Activated CD8-positive, alpha-beta memory T cell treated with anti-CD3 and anti-CD28 coated beads for 24 hours (primary cell): ENCODE data around the gene OSBP2.
"Not testable (repeated sequence)": the region's sequence is repeated elsewhere in the genome, so short reads cannot be mapped to it uniquely, and the experiment has no call there.

Experiments used
- DNase-seq: peaks from one replicate; pipeline ENCODE4 v3.0.0-alpha.2; 2020

The OSBP2 gene

DNA sequence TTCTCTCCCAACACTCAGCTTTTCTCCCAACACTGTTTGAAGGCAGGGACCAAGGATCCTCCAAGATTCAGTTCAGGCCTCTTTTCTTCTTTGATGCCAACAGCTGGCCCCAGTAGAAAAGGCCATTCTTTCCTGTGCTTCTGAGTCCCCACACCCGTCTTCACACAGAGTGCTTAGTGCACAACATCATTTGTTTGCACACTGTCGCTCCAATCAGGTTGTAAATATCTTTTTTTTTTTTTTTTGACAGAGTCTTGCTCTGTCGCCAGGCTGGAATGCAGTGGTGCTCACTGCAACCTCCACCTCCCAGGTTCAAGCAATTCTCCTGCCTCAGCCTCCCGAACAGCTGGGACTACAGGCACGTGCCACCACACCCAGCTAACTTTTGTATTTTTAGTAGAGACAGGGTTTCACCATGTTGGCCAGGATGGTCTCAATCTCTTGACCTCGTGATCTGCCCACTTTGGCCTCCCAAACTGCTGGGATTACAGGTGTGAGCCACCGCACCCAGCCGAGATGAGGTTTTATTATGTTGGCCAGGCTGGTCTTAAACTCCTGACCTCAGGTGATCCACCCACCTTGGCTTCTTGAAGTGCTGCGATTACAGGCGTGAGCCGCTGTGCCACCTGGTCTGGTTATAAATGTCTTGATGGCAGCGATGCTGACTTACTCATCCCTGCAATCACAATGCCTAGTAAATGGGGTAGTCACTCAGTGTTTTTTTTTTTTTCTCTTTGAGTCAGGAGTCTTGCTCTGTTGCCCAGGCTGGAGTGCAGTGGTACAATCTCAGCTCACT lies 14.6 kb upstream of the OSBP2 start:
- DNase-seq, result not testable (repeated sequence)

DNA sequence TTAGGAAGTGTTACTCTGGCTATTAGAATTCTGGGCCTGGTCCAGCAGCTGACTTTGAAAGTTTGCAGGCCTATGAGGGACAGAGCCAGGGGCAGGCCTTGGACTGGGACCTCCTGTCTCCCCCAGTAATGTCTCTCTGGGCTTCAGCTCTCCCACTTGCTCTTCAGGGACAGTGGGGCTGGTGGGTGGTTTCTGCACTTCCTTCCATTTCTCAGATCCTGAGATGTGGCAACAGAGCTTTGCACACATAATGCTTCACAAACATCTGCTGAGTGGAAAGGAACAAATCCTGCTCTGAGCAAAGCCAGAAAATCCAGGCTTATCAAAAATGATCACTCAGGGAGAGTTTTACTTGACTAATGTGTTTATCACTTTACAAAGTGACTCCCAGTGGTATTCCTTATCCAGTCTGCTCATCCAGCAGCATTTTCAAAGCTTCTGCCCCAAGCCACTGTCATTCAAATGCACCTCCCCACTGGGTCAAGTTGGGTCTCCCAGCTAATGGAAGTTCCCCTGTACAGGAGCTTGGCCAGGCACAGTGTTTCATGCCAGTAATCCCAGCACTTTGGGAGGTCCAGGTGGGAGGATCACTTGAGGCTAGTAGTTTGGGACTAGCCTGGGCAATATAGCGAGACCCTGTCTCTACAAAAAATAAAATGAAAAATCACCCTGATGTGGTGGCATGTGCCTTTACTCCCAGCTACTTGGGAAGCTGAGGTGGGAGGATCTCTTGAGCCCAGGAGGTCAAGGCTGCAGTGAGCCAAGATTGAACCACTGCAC lies 13.5 kb upstream of the OSBP2 start:
- DNase-seq, result no peak

DNA sequence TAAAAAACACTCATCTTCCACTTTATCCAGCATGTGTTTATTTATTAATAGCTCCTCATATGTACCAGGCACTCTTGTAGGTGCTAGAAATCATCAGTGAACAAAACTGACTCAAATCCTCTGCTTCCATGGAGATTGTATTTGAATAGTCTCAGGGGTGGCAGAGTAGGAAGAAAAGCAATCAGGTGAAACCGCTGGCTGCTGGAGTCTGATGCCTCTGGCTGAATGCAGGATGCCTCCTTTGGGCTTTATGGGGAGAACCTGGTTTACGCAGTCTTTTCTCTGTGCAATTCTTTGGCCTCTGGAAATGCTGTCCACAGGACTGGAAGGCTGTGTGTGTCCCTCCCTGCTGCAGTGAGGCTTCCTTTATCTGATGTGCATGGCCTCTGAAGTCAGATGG lies 12.8 kb upstream of the OSBP2 start:
- no peak for DNase-seq

DNA sequence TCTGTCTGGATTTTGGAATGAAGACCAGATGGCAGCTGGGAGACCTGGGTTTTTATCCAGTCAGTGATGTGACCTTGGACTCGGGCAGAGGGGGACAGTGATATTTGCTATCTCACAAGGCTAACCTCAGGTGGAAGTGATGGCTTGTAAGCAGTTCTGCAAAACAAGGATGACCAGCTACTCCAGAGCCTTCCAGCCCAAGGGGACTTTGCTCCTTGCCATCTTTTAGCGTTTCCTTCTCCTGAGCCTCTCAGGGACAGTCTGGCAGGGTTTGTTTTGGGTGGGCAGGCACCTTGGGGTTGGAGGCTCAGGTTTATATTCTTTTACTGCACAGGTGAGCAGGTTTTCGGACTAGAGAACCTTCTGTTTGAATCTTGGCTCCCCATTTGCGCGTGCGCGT lies 9.5 kb upstream of the OSBP2 start:
- DNase-seq, result no peak

DNA sequence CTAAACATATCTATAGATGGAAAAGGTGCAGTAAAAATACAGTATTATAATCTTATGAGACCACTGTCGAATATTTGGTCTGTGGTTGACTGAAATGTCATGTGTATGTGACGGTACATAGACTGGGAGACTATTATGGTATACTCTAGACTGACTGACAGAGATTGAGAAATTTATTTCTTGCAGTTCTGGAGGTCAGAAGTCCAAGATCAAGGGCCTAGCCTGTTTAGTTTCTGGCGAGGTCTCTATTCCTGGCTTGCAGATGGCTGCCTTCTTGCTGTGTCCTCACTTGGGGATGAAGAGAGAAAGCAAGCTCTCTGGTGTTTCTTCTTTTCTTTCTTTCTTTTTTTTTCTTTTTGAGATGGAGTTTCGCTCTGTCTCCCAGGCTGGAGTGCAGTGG lies 7.3 kb upstream of the OSBP2 start:
- no peak for DNase-seq

DNA sequence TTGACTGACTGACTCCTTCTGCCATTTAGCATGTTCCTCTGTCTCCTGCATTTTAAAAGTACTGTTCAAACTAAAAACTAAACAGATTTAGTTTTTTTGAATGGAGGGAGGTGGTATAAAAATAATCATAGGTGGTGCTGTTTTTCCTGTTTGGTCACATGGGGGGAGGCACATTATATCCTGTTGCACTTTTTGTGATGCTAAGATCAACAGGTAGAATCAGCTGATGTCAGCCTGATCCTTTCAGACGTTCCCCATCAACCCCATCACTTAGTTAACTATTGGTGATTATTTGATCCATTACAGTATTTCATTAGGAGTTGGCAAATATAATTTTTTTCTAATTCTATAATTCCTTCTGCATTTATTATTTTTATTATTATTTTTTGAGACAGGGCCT lies 5.1 kb upstream of the OSBP2 start:
- no peak for DNase-seq

DNA sequence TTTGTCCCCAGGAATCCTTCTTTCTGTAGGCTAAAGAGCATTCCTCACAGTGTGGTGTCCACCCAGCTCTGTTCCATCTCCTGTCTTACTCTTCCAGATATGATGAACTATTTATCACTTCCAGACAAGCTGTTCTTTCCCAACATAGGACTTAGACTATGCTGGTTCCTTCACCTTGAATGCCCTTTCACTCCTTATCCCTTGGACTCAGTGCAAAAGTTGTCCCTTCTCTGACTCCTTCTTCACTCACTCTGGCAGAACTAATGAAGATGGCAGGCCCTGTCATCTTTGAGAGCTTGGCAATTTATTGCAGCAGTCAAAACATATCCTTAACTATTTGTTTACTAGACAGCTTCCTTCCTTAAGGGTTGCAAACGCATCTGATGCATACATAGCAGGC lies 3.5 kb upstream of the OSBP2 start:
- DNase-seq, result no peak

DNA sequence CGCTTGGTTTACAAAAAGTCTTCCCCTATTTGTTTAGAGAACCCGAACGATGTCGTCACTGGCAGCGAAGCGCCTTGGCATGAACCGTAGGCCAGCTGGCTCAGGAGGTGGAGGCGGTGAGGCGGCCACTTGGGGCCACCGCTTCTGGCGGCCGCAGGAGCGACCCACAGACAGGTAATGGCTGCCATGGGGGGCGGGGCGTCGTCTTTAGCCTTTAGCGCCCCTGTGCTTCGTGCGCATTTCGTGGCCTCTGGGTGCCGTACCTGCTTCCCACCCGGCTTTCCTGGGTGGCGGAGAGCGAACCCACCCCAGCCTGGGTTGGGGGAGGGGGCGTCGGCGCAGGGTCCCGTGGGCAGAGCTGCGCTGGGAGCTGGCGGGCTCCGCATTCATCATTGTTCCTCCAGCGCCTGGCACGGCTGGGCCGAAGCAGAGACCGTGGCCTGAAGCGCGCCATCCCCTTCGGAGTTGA lies 469 bp upstream of the OSBP2 start:
- peak; percentile 83 for DNase-seq

DNA sequence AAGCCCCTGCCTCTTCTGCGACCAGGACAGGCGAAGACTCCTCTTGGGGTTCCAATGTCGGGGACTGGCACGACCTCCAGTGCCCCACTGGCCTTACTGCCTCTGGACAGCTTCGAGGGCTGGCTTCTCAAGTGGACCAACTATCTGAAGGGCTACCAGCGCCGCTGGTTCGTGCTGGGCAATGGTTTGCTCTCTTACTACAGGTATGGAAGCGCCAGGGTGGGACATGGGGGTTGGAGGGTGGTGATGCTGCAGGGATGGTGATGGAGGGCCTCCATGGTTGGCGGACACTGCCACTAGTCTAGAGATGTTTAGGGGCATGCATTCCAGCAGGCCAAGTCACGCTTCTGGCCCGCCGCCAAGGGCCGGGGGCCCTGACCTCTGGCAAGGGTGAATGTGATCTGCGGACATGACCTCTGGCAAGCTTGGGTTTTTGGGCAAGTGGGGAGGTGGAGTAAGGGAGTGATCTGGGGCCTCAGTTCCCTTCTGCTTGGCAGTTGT lies 727 bp downstream of the OSBP2 start:
- no peak for DNase-seq

DNA sequence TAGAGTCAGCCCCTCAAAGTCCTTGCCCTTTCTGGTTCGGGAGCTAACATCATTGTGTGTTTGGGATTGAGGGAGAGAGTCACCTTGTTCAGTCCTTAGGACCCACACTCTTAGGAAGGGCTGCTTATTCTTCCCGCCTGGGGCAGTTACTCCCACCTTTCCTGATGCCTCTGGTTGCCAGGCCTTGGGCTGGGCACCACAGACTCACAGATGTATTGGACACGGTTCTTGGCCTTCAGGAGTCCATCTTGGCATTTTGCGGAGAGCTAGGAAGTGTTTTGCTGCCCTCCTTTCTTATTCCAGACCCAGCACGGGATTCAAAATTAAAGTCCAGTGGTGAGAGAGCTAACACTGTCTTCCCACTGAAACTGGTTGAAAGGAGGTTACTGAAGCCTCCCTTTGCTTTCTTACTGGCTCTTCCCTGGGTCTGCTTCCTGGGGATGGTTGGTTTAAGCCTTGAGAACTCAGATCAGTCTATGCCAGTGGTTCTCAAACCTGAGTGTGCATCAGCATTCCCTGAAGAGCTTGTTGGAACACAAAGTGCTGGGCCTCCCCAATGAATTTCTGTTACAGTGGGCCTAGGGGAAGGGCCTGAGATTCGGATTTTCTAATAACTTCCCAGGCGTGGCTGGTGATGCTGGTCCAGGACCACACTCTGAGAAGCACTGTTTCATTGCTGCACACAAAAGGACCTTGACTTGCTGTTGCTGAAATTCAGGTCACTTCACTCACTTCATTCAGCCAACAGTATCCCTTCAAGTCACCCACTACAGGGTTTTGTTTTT lies 1.4 kb downstream of the OSBP2 start:
- no peak for DNase-seq

DNA sequence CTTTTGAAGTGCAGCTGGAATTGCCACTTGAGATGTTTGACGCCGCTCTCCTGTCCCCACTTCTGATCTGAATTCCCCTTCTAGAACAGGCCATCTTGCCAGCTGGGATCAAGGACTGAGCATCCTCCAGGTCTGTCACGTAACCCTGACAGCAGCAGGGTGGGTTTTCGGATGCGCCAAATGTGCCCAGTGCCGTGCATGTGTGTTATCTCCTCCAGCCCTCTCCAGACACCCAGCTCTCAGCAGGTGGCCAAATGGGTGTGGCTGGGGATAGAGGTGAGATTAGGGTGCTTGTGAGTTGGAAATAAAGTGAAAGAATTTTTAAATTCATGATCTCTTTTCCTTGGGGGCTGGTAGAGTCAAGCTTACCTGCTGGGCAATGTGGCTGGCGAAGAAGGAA lies 3.3 kb downstream of the OSBP2 start:
- DNase-seq, result no peak

DNA sequence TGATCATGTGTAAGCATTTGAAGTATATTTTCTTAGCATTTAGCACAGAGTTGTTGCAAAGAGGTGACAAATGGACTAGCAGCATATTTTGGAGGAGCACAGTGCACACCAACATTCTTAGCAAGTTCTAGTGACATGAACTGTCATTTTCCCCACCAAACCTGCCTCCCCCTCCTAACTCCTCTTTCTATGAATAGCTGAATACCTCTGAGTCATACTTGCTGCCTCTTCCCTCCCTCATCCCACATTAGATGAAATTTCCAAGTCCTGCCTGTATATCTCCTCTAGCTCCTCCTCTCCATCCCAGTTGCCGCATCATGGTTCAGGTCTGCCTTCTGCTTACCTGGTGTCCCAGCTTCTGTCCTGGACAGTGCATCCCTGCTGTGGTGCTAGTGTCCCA lies 7.2 kb downstream of the OSBP2 start:
- no peak for DNase-seq

DNA sequence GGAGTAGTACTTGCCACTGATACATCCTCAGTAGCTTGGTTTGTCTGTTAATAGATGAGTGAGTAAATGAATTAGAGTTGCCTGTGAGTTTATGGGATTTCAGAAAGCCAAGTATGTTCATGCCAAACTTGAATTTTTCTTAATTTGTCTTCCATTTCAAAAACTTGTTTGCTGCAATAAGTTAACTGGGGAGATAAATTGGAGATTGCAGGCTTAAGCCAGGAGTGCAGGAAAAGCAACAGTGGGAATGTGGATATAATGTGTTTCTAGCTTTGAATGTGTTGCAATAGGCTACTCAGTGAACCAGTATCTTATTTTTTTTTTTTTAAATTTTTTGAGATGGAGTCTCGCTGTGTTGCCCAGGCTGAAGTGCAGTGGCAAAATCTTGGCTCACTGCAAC lies 8.2 kb downstream of the OSBP2 start:
- DNase-seq, result no peak

DNA sequence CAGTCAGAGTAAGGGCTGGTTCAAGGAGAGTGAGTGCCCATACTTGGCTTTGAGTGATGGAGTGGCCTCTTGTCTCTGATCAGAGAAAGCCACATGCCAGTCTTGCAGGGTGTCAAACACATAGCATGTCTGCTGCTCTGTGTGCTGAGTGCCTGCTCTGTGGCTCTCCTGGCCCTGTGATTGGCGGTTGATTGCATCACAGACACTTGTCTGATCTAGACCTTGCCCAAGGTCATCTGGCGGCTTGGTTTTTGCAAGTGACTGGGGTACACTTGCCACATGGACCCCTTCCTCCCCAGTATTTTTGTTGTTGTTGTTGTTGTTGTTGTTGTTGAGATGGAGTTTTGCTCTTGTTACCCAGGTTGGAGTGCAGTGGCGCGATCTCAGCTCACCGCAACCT lies 10.3 kb downstream of the OSBP2 start:
- no peak for DNase-seq

DNA sequence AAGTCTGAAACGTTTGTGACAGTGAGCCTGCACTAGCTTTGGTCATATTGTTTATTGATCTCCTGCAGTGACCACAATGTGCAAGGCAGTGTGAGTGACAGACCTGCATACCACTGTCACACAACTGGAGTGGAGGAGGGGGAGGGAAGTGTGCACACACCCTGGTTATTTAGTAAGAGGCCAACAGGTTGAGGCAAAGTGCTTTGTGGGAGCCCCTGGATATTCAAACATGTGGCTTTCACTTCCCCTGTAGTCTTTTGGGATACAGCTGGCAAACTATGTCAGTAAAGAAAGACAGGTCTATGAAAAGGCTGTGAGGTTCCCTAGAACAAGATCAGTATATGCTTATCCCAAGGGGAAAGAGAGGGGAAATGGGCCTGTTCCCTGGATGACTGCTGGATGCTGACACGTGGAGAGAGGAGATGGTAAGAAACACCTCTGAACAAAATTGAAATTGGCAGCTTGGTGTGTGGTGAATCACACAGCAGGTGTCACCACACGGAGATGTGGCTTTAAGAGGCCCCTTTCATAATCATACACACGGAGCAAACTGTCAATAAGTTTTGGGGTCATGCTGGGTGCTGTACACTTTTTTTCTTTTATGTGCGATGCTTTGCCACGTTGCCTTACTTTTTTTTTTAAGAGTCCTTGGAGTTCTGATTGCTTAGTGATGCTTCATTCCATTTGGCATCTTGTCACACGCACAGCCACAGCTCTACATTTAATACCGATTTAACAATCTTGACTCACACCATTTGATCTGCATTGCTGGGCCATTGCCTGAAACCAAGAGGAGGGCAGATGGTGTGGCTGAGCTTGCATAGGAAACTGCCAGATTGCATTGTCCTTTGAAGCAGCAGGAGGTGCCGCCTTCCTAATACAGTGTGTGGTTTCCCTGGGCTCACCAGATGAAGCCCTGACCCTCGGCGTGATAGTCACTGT lies 11.3 kb downstream of the OSBP2 start:
- DNase-seq, result no peak

DNA sequence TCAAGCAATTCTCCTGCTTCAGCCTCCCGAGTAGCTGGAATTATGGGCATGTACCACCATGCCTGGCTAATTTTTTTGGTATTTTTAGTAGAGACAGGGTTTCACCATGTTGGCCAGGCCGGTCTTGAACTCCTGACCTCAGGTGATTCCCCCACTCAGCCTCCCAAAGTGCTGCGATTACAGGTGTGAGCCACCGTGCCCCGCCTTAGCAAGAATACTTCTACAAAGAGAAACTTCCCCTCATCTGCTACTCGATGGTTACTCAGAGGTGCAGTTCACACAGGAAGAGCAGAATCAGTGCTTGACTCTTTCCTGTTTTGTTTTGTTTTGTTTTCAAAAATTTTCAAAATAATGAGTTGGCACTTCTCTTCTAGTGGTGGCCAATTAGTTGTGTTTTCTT lies 15.3 kb downstream of the OSBP2 start:
- DNase-seq, result not testable (repeated sequence)

DNA sequence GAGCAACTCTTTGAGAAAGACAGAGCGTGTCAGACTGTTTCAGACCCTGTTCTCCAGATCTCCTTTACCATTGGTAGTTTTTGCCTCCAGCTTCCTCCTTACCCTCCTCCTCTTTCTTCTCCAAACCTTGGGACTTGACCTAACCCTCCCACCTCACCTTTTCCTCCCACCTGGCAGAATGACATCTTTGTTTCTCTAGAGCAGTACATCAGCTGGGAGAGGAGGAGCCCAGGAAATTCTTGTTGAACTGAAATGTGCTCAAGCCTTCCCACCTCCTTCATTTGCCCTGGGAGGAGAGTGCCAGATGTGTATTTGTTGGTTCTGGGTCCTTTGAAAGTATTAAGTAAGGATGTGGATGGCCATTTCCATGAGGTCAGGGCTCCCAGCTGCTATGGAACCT lies 17.4 kb downstream of the OSBP2 start:
- DNase-seq, result no peak

DNA sequence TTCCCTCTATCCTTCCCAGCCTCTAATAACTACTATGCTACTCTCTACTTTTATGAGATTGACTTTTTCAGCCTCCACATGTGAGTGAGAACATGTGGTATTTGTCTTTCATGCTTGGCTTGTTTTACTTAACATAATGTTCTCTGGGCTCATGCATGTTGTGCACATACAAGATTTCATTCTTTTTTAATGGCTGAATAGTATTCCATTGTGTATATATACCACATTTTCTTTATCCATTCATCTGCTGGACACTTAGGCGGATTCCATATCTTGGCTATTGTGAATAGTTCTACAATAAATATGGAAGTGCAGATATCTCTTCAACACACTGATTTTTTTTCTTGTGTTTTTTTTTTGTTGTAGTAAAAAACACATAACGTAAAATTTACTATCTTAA lies 19.4 kb downstream of the OSBP2 start:
- DNase-seq, result no peak

DNA sequence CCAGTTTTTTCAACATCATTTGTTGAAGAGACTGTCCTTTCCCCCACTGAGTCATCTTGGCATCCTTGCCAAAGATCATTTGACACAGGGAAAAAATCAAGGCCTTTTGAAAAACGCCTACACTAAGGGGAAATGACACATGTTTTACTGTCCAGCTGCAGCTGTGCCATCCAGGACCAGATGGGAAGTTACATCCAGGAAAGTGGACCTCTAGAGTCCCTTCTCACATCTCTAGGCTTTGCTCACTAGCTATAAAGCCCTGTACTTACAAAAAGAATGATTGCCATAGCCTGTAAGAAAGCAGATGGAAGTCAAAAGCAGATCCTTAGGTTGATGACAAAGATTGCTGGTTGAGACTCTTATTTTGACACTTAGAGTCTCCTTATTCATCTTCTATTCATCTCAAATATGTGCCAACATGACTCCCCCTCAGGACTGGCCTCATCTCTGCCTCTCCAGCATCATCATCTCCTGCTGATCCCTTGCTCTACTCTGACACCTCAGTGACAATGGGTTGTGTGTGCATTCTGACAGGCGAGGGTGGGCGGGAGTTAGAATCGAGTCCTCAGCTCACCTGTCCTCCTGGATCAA lies 22.8 kb downstream of the OSBP2 start:
- no peak for DNase-seq

DNA sequence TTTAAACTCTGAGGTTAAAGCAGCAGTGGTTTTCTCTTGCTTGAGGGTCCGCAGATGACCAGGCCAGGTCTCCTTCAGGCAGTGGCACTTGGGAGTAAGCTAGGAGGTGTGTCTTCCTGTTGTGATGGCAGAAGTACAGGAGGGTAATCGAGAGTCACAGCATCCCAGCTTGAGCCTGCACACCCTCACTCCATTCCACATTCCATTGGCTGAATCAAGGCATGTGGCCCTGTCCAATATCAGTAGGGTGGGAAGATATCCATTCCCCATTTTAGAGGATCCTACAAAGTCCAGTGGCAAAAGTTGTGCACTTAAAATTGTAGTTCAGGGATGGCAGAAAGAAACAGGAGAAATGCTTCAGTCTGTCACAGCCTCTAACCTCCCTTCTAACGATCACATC lies 23.3 kb downstream of the OSBP2 start:
- DNase-seq, result no peak

DNA sequence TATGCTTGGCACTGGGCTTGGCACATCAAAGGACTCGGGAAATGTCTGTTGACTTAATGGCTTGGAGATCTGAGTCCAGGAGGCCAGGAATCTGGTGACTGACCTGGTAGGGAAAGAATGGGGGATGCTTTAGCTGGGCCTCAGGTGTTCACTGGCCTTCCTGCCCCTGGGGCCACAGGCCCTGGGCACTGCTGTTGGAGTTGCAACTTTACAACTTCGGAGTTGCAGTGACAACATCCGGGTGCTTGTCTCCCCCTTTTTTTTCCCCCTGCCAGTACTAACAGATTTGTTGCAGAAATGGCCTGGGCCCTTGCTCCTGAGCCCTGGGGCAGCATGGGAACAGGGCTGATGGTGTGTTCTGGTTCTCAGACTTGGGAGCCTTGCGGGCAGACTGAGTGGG lies 23.8 kb downstream of the OSBP2 start:
- no peak for DNase-seq

DNA sequence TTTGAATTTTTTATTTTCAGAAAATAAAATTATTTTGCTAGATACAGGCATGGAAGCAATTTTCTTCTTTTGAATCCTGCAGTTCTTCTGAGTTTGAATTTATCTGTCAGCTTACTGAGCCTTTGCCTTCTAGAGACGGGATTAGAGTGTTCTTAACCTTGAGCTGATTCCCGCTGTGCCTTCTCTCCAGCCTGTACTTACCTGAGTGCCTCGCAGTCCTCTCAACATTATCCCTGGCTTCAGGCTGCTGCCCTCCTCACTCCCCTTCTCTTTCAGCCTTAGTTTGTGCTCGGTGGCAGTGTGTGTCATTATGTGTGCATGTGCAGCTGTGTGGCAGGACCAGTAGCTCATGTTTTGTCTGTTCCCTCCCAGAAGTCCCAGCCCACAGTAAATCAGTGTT lies 24.3 kb downstream of the OSBP2 start:
- DNase-seq, result no peak
